Activated CD4-positive, alpha-beta T cell treated with anti-CD3 and anti-CD28 coated beads for 24 hours (primary cell): ENCODE results near the gene CD48.

Source experiments
- DNase-seq, 2 donors: peaks; one replicate each; pipeline ENCODE4 v3.0.0-alpha.2; 2020; ENCODE audit warnings: low read depth in 2 of 2

Gene CD48

DNA sequence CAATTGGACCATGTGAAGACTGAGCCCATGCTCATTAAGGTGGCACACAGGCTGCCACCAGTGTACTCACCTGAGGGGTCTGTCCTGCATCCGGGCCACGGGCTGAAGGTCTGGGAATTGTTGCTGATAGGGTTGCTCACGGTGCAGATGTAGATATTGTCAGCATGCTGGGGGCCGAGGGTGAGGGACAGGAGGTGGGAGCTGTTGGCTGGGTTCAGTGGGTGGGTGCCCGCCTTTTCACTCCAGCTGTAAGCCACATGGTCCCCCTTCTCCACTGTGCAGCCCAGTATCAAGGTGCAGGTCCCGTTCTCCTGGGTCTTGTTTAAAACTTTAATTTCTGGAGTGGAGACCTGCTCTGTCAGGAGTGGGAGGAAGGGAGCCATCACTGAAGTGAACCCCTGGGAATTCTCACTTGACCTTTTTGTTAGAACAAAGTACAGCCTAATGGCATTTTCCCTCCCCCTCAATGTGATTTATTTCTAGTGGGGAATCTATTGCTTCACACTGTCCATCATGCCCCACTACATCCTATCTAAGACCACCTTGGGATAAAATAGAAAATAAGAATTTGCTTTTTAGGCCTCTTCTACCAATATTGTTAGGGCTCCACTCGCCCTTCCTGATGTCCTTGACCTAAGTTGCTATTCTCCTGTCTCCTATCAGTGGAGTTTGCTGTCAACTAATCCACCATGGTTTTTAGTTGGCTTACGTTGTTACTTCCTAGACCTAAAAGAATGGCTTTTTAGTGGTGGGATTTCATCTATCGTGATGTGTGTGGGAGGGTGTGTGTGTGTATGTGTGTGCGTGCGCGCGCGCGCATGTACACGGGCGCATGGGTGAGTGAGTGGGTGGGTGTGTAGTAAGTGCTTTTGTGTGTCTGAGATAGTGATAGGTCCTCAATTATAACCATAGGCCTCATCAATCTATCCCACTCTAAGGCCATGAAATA, 76.8 kb downstream of the CD48 start:
- DNase-seq = no peak

DNA sequence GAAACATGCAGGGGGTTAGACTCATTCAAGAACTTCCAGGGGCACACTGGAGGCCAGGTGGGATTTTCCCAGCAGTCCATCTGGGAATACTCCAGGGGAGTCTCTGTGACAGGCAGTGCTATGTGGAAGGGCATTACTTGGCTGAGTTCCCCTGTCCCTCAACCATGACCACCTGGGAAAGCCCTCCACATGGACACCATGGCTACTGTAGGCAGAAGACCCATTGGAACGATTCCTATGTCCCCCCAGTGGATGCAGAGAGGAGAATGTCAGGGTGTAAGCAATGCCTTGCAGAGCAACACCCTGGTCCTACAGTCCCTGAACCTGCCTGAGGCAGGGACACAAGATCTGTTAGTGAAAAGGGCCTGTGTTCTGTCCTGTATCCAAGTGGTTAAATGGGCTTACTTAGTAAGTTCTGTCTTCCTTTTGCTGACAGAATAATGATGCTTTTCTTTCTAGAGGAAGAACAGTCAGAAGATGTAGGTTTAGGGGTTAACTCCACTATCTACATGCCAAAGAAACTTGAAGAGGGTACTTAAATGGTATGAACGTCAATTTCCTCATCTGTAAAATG, 78.2 kb downstream of the CD48 start:
- no peak for DNase-seq

DNA sequence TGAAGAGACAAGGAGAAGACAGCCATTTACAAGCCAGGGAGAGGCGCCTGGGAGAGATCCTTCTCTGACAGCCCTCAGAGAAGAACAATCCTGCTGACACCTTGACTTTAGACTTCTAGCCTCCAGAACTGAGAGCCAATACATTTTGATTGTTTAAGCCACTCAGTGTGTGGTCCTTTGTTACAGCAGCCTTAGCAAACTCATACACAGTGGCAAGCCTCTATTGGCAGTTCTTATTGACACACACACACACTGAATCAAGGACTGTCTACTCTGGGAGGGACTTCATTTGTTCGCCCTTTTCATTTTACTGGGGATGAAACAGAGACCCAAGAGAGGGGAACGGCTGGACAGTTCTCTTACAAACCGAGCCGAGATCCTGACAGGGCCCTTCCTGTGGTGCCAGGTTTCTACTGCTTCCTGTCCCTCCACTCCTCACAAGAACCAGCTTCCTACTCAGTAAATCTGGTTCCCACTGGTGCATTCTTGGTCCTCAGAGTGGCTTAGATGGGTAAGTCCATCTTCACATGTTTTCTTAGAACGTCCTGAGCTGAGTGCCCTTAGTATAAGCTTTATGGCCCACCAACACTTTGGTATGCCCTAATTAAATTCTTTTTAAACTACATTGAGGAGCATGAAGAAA, 79.5 kb downstream of the CD48 start:
- no peak for DNase-seq

DNA sequence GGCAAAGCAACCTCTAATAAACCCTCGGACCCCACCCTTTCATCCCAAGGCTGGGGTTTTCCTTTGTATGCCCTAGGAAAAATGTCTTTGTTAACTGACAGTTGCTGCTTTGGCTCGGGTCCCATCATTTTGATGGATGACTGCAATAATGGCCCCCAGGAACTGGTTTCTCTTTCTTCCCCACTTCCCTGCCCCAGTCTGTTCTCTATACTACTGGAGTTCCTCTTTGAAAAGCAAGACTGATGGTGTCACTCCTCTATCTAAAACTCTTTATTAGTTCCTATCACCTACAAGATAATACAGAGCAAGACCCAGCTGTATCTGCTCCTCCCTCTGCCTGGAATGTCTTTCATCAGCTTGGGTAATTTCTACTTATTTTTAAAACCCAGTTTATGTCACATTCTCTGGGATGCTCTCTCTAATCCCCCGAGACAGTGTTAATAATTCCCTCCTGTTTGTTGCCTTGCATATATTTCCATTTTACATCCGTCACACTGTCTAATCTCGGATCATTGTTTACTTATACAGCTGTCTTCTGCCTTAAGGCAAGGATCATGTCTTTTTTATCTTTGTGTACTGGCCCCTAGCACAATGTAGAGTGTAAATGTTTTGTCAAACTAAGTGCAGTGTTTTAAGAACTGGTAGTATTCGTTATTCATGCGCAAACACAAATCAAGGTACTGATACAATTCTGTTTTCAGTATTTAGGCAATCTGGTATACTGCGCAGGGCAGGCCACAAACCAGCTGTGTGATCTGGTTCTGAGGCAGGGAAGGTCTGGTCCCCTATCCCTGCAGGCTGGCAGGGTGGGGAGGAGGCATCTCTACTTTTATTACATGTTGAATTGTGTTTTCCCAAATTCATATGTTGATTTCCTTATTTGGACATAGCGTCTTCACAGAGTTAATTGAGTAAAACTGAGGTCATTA, 80.8 kb downstream of the CD48 start:
- no peak for DNase-seq

DNA sequence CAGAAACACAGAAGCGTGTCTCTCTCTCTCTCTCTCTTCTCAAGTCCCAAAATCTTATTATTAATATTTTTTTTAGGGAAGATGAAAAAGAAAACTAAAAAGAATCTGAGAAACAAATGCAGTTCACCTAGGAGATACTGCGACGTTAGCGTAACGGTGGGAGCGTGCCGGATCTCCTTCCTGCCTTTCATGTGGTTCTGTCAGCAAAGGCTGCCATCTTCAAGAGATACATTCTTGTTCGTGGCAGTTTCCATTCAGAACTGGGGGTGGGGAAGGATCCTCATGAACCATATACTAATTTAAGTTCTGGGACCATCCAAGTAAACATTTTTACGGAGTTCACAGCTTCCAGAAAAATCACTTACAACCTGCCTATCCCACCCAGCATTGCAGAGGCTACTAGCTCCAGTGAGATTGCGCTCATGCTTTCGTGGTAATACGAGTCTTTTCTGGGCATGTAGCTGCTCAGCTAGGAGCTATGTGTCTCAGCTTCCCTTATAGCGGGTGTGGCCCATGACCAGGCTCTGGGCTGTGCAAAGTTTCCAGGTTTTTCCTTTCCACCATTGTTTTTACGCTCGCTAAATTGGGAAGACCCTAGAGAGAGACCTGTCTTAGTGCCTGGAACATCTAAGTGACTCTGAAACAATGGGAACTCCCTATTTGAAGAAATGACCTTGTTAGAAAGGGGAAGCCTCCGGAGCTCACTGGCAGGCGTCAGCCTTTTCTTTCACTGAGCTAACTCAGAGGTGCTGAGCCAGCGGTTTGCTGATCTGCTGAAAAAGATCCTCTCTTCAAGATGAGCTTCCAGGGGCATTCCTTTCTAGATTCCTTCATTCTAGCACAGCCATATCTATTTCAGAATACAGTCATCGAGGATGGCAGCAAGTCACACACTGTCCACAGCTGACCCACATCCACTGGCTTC, 82.1 kb downstream of the CD48 start:
- DNase-seq = peak in 1 of 2 donors; percentile 50

DNA sequence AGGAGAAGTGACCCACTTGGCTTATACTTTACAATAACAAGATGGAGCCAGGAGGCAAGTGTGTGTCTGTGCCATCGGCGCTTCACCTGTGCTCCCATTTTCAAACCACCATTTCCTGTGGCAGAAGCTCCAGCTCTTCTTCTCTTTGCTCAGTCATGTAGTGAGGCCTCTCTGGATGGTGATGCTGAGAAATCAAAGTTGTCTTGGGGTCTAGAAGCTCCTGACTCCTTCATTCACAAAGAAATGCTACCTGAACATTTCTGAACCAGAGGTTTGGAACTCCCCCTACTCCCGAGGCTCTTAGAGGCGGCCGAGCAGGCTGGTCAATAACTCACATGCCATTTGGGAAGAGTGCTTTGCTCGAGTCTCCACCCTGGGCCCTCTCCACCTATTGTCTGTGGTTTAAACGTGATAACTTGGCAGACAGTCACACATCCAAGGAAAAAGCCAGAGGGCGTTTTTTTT, 82.8 kb downstream of the CD48 start:
- DNase-seq = no peak
